ENCODE data around the gene RBM10. TPM values are rescaled to one million over a fixed set of nuclear protein-coding genes. Genes with fewer than 3 reads are reported as not detected.

Gene RBM10
- total RNA-seq, 1 experiment from 2014 or later: 55.8 TPM

DNA sequence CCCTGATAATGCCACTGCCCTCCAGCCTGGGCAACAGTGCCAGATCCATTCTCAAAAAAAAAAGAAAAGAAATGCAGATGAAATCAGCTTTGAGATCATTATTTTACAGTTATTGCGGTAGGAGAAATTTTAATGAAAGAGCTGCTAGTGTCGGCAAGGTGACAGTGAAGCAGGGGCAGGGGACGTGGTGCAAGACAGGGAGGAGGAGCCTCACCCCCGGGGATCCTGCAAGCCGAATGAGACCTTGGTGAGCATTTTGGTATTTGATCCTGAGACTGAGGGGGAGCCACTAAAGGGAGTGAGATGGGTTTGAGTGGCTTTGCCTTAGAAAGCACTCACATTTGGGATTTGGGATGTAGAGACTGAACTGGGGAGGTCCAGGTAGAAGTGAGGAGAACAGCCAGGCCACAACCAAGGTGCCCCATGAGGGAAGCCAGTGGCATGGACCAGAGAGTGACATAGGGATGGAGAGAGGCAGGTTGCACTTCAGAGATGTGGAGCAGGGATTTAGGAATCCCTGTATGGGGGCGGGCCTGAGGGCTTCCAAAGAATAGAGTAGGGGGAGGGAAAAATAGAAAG lies 23.6 kb downstream of the RBM10 start:
- Histone ChIP-seq H3T11ph (ENCODE audit: low read length) (no peak overlapping the region), H2BK120ac (ENCODE audit: low read depth, low read length, poor library complexity, severe bottlenecking) (no peak overlapping the region), H3K4ac (ENCODE audit: low read depth, low read length) (no peak overlapping the region), H3K27me3 (ENCODE audit: insufficient read depth, low read length) (no peaks in the 10 kb centered on the region), H3K9me3 (ENCODE audit: control insufficient read depth, low read depth, low read length) (no peaks in the 10 kb centered on the region), H4K5ac (ENCODE audit: insufficient read length, low read depth, low read length) (no peak overlapping the region), H3K79me1 (ENCODE audit: insufficient read depth, low read depth, low read length, poor library complexity, severe bottlenecking) (no peaks in the 10 kb centered on the region), H3K9ac (ENCODE audit: extremely low read depth, insufficient read length, low read length) (no peak overlapping the region), H4K8ac (replicated peaks; ENCODE audit: insufficient read length, low read depth, low read length) (no peak overlapping the region), H3K56ac (ENCODE audit: insufficient read length, low read depth, low read length) (no peak overlapping the region), H3K18ac (ENCODE audit: insufficient read length, low read depth, low read length) (no peak overlapping the region), H3K27ac (ENCODE audit: insufficient read length, low read depth, low read length) (no peak overlapping the region), H3K4me2 (ENCODE audit: insufficient read depth, insufficient read length, low read length) (no peak overlapping the region), H3K23me2 (ENCODE audit: insufficient read length, low read depth, low read length, poor library complexity, severe bottlenecking) (no peaks in the 10 kb centered on the region), H3K79me2 (ENCODE audit: insufficient read depth, low read length) (no peaks in the 10 kb centered on the region), H2AK5ac (ENCODE audit: insufficient read length, low read length) (no peak overlapping the region), H4K91ac (ENCODE audit: insufficient read length, low read depth, low read length) (no peak overlapping the region), H2BK12ac (ENCODE audit: insufficient read length, low read depth, low read length) (no peak overlapping the region), H2BK20ac (ENCODE audit: low read depth, low read length, poor library complexity, severe bottlenecking) (no peak overlapping the region), H2BK5ac (ENCODE audit: insufficient read length, low read length) (no peak overlapping the region), H4K20me1 (ENCODE audit: control insufficient read depth, insufficient read depth, insufficient read length) (no peaks in the 10 kb centered on the region), H2AFZ (ENCODE audit: low read length) (no peak overlapping the region), H3K4me1 (ENCODE audit: insufficient read depth, low read length) (no peaks in the 10 kb centered on the region), H3K23ac (ENCODE audit: insufficient read length, low read depth, low read length) (no peak overlapping the region), H2BK15ac (ENCODE audit: low read depth, low read length) (no peak overlapping the region), H3K14ac (ENCODE audit: insufficient read depth, low read length) (no peak overlapping the region)
- Mint-ChIP-seq H3K36me3 (ENCODE audit: insufficient read depth in 1 of 3, low read depth in 3 of 3) (peaks cover 29 to 58% (median 45%) of the 10 kb centered on the region in 3 experiments), H3K9me3 (peaks cover 63 to 75% of the 10 kb centered on the region in 2 experiments), H3K27ac (peak overlapping the region in 1 of 3 experiments; percentile 54; a peak in 2 of 7 replicates), H3K4me1 (no peaks in the 10 kb centered on the region), H3K27me3 (ENCODE audit: low read depth) (no peaks in the 10 kb centered on the region; the same call in 1 of the 2 replicates), H3K4me3 (no peak overlapping the region)
- TF ChIP-seq, protein P1, sequence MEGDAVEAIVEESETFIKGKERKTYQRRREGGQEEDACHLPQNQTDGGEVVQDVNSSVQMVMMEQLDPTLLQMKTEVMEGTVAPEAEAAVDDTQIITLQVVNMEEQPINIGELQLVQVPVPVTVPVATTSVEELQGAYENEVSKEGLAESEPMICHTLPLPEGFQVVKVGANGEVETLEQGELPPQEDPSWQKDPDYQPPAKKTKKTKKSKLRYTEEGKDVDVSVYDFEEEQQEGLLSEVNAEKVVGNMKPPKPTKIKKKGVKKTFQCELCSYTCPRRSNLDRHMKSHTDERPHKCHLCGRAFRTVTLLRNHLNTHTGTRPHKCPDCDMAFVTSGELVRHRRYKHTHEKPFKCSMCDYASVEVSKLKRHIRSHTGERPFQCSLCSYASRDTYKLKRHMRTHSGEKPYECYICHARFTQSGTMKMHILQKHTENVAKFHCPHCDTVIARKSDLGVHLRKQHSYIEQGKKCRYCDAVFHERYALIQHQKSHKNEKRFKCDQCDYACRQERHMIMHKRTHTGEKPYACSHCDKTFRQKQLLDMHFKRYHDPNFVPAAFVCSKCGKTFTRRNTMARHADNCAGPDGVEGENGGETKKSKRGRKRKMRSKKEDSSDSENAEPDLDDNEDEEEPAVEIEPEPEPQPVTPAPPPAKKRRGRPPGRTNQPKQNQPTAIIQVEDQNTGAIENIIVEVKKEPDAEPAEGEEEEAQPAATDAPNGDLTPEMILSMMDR (conservative IDR thresholded peaks at IDR 0.05): no peak
- no CpG with 5 or more reads among the region's 6 CpGs for WGBS (ENCODE audit: extremely low coverage, insufficient read length, low lambda C conversion rate)
- DNase-seq: no peak
